GM21619 (cell line): ENCODE measurements around the gene ACOT2.
"Not testable (repeated sequence)": the region's sequence is repeated elsewhere in the genome, so short reads cannot be mapped to it uniquely, and the experiment has no call there.

Source experiments
- ATAC-seq: cut with Tn5 transposase; IDR thresholded peaks from one replicate; pipeline ENCODE4 v1.9.1; 2021; ENCODE audit not compliant: unreplicated experiment

ACOT2 gene

GRCh38 chr14:73567358-73567757, 1.7 kb upstream of the ACOT2 start:
- no peak for ATAC-seq

GRCh38 chr14:73567951-73568885, 795 bp upstream of the ACOT2 start:
- ATAC-seq: no peak

- ATAC-seq: not testable (repeated sequence)
Measured at GRCh38 chr14:73568886-73569184, 178 bp upstream of the ACOT2 start.

GRCh38 chr14:73570913-73571312, 1.9 kb downstream of the ACOT2 start:
- peak; percentile 53 for ATAC-seq

GRCh38 chr14:73573034-73573433, 4.0 kb downstream of the ACOT2 start:
- ATAC-seq: not testable (repeated sequence)

- not testable (repeated sequence) for ATAC-seq
Measured at GRCh38 chr14:73573740-73574139, 4.7 kb downstream of the ACOT2 start.

GRCh38 chr14:73574251-73574650, 5.2 kb downstream of the ACOT2 start:
- ATAC-seq: not testable (repeated sequence)

- no peak for ATAC-seq
Measured at GRCh38 chr14:73576391-73576790, 7.4 kb downstream of the ACOT2 start.

GRCh38 chr14:73577214-73577613, 8.2 kb downstream of the ACOT2 start:
- ATAC-seq: not testable (repeated sequence)

GRCh38 chr14:73582102-73582979, 13.3 kb downstream of the ACOT2 start:
- ATAC-seq: not testable (repeated sequence)

GRCh38 chr14:73588695-73589094, 19.7 kb downstream of the ACOT2 start:
- ATAC-seq: no peak

- ATAC-seq: no peak
Measured at GRCh38 chr14:73589116-73589515, 20.1 kb downstream of the ACOT2 start.

- not testable (repeated sequence) for ATAC-seq
Measured at GRCh38 chr14:73590673-73591004, 21.6 kb downstream of the ACOT2 start.

- ATAC-seq: peak; percentile 56
Measured at GRCh38 chr14:73591690-73592449, 22.9 kb downstream of the ACOT2 start, which contains the start of gene ACOT4. TSS of gene ACOT4 (plus strand) at chr14:73591873. CDS start at chr14:73591960, 87 bp downstream.

- ATAC-seq: no peak
Measured at GRCh38 chr14:73594491-73594890, 25.5 kb downstream of the ACOT2 start.

- no peak for ATAC-seq
Measured at GRCh38 chr14:73599499-73599898, 30.5 kb downstream of the ACOT2 start.

GRCh38 chr14:73602994-73603393, 34.0 kb downstream of the ACOT2 start:
- no peak for ATAC-seq

GRCh38 chr14:73606271-73606670, 37.3 kb downstream of the ACOT2 start:
- ATAC-seq: no peak

- ATAC-seq: no peak
Measured at GRCh38 chr14:73607241-73607640, 38.2 kb downstream of the ACOT2 start.

GRCh38 chr14:73610687-73611086, 41.7 kb downstream of the ACOT2 start:
- ATAC-seq: no peak
